ENCODE measurements around the gene IPPK.

The IPPK gene, protein sequence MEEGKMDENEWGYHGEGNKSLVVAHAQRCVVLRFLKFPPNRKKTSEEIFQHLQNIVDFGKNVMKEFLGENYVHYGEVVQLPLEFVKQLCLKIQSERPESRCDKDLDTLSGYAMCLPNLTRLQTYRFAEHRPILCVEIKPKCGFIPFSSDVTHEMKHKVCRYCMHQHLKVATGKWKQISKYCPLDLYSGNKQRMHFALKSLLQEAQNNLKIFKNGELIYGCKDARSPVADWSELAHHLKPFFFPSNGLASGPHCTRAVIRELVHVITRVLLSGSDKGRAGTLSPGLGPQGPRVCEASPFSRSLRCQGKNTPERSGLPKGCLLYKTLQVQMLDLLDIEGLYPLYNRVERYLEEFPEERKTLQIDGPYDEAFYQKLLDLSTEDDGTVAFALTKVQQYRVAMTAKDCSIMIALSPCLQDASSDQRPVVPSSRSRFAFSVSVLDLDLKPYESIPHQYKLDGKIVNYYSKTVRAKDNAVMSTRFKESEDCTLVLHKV

GRCh38 chr9:92669890-92670708 lies at the start of gene IPPK:
Gene IPPK, minus strand, starts transcription at chr9:92670131. Its CDS starts 143 bp downstream, at chr9:92669988.
- DNase-seq = peak; percentile 44

DNA sequence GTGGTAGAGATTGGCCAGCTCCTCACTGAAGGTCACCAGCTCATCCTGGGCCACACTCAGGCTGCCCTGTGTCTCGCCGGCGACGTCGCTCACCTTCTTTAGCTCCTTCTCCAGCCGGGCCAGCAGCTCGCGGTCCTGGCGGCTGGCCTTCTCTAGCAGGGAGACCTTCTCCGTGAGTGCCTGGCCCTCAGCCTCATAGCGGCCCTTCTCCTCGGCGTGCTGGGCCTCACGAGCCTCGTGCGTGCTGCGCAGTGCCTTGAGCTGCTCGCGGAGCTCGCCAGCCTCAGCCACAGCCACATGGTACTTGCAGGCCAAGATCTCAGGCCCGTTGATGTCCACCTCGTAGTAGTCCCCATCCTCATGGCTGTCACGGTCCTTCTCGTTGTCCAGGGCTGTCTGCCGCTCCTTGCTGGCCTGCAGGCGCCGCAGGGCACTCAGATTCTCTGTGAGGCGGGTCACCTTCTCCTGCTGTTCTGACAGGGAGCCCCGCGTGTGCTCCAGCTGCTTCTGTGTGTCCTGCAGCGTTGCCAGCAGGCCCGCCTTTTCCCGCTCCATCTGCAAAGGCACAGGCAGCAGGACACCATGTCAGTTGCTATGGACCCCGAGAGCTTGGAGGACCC lies 49.2 kb upstream of the IPPK start:
- no peak for DNase-seq

GRCh38 chr9:92718086-92719001 lies 48.4 kb upstream of the IPPK start:
- no peak for DNase-seq

DNA sequence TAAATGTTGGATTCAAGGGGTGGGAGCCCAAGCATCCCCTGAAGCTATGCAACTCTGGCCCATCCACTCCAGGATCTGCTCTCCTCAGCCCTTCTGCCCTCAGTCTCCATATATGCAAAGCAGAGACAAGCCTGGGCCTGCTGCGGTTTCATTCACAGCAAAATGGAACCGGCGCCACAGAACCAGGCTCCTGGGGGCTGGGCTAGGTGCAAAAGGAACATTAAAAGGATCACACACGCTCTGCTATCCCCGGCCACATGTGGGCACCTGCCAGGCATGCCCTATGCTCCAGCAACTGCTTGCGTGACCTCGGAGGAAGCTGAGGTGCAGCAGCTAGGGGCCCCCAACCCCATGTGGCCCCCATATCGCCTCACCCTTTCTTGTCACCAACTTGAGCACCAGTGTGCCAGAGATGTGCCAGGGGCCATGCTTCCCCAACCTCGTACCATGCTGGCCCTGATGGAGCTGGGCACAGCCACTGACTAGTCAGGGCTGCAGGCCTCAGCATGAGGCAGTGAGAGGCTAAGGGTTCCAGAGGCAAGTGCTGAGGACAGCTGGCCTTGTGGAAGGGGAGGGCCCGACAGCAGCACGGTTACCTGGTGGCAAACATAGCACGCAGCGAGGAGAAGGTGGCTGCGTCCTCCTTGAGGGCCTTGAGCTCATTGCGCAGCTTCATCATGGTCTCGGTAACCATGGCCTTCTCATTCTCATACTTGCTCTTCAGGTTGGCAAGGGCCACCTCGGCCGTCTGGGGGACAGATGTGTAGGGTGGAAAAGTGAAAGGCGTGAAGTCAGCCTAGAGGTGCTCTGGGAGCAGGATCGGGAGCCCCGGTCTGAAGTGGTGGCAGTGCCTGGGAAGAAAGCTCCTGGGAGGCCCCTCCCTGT lies 47.5 kb upstream of the IPPK start:
- DNase-seq = no peak

GRCh38 chr9:92716557-92716956 lies 46.6 kb upstream of the IPPK start:
- DNase-seq = no peak

DNA sequence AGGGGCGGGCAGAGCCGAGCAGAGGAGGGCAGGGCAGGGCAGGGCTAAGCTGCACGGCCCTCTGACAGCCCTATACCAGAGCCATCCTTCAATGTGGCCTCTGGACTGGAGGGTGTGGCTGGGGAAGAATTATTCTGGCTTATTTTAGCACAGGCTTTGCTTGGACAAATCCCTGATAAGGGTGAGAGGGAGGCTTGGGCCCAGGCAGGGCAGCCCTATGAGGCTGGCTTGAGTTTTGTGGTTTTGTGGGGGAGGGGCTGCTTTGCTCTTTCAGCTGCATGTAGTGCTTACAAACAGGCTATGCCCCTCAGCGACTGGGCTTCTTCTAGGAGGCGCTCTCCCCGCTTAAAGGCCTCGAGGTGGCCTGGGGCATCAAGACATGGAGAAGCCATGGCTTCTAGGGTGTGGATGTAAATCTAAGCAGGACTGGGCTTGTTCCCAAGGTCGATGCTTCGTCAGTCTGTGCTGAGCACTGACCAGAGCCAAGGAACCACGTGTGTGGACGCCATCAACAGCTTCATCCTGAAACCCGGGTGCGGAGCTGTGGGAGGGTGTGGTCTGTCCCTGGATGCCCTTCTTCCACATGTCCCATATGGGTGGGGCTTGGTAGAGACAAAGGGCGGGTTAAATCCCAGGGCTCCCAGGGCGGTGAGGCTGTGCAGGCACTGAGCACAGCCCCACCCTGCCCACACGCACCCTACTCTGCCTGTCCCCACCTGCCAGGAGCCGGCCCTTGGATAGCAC lies 45.7 kb upstream of the IPPK start:
- no peak for DNase-seq

DNA sequence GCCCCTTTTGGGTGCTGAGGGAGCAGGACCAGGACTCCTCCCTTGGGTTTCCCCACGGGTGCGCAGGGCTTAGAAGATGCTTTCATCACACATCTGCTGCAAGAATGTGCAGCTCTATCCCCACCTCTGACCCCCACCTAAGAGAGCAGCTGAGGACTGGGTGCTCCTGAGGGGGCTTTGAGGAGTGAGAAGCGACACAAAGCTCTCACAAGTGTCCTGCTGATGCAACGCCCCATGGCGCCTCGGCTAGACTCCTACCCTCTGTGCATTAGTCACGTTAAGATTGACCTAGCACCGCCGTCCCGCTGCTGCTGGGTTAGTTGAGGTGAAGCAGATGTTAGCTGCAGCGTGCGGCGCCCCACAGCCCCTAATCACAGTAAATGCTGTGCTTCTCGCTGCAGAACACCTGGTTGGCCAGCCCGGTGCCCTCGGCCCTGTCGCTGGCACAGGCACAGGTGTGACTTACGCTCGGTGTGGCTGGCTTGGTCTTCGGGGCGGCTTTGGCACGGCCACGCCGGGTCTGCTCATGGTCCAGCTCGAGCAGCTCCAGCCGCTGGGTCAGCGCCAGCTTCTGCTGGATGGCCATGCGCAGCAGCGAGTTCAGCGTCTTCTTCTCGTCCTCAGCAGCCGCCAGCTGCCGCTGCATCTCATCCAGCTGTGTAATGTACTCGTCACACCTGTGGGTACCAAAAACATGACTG lies 45.0 kb upstream of the IPPK start:
- no peak for DNase-seq

GRCh38 chr9:92714016-92714415 lies 44.1 kb upstream of the IPPK start:
- no peak for DNase-seq

GRCh38 chr9:92713528-92713927 lies 43.6 kb upstream of the IPPK start:
- no peak for DNase-seq

DNA sequence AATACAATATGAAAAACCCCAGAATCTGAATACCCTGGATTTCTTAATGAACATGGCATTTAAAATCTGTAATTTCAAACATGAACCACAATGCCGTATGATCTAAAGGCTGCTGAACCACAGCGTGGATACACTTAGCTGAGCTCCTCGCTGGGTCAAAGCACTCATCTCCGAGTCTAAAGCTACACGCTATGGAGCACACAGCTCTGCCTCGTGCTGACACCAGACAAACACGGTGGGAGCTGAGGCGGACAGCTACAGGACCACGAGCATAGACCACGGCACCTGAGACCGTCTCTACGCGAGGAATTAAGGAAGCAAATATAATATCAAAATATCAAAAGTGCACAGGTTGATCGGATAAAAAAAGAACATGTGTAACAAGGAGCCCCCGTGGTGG lies 42.8 kb upstream of the IPPK start:
- no peak for DNase-seq

DNA sequence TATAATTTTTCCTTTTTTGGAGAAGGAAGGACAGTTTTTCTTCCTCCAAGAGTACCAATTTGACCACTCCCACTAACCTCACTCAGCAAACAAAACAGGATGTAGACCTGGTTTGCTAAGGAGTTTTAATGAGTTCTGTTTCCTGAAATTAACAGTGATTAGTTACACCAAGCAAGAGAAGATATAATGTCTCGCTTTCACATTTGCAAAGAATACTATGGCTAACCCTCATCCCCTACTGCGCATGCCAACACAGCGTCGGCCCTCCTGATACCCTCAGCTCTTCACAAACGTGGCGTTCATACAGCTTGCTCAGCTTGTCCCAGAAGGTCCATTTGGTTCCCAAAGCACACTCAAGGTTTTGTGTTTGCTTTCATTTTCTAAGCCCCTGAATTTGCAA lies 41.9 kb upstream of the IPPK start:
- no peak for DNase-seq

- DNase-seq = no peak
Observed at GRCh38 chr9:92711146-92711545, 41.2 kb upstream of the IPPK start.

DNA sequence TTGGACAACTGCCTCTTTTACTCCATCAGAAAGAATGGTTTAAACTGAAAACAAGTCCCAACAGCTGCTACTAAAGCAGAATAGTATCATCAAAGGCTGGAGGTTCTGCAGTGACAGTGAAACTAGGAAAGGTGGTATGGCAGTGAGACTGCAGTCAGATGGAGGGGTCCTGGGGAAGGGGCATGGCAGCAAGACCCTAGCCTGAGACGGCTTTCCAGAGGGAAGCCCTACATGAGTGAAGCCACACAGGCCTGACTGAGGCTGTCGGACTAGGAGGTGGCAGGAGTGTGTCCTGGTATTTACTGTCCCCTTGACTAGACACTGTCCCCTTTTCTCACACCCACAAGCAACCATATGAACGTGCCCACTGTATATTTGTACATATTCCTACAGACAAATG lies 40.4 kb upstream of the IPPK start:
- no peak for DNase-seq

- DNase-seq = no peak
Observed at GRCh38 chr9:92709954-92710353, 40.0 kb upstream of the IPPK start.

DNA sequence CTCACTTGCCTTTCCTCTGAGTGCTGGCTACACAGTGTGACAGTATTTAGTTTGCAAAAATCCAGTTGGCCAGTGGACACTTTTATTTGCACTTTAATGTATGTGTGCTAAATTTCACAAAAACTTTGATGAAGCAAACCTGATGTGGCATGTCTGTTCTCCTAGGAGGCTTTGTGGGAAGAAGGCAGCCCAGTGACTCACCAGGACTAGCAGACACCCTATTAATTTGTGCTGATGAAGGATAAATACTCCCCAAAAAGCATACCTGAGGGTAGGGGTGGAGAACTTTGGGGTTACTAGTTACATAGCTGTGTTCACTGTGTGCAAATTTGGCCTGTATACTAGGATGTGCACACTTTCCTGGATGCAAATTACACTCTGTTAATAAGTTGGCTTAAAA lies 39.3 kb upstream of the IPPK start:
- DNase-seq = no peak

GRCh38 chr9:92707530-92707929 lies 37.6 kb upstream of the IPPK start:
- DNase-seq = no peak

GRCh38 chr9:92706218-92706940 lies 36.4 kb upstream of the IPPK start:
- no peak for DNase-seq

DNA sequence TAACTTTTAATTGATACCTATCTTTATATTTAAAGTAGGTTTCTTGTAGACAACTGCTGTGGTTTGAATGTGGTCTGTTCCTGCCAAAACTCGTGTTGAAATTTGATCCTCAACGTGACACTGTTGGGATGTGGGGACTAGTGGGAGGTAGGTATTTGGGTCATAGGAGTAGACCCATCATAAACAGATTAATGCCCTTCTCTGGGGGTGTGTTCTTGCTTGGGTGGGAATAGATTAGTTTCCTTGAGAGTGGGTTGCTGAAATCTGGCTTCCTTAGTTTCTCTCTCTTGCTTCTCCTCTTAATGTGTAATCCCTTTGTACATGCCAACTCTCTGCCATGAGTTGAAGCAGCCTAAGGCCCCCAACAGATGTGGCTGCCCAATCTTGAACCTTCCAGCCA lies 34.6 kb upstream of the IPPK start:
- DNase-seq = no peak

DNA sequence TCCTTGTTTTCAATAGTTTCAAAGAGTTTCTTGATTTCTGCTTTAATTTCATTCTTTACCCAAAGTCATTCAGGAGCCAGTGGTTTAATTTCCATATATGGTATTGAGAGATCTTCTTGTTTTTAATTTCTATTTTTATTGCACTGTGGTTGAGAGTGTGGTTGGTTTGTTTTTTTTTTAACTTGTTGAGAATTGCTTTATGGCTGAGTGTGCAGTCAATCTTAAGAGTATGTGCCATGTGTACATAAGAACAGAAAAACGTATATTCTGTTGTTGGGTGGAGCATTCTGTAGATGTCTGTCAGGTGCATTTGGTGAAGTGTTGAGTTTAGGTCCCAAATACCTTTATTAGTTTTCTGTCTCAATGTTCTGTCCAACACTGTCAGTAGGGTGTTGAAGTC lies 26.7 kb upstream of the IPPK start:
- no peak for DNase-seq
